Measurements from ENCODE around the gene ATP6AP2. TPM values are rescaled to one million over a fixed set of nuclear protein-coding genes. Genes with fewer than 3 reads are reported as not detected.

Gene ATP6AP2
- total and polyA plus RNA-seq, 4 donors: 49.7 to 80.7 (median 58.1) TPM

- TF ChIP-seq HNF4A (conservative IDR thresholded peaks at IDR 0.05) (no peak), ZBTB33 (IDR thresholded peaks at IDR 0.05) (no peak), SP1 (IDR thresholded peaks at IDR 0.05) (no peak), GABPA (IDR thresholded peaks at IDR 0.05 in 1 of 2, conservative IDR thresholded peaks at IDR 0.05 in 1 of 2) (no peak), RAD21 (IDR thresholded peaks at IDR 0.05) (no peak), JUND (IDR thresholded peaks at IDR 0.05) (no peak)
- TF ChIP-seq, protein P1, sequence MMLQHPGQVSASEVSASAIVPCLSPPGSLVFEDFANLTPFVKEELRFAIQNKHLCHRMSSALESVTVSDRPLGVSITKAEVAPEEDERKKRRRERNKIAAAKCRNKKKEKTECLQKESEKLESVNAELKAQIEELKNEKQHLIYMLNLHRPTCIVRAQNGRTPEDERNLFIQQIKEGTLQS (IDR thresholded peaks at IDR 0.05): no peak
- Histone ChIP-seq H3K4me1 (ENCODE audit: control insufficient read depth in 4 of 4, insufficient read depth in 4 of 4, low read length in 3 of 4) (peaks cover 0 to 3% (median 2%) of the 10 kb centered on the region in 4 donors), H3K27ac (ENCODE audit: low read depth in 1 of 2, low read length in 2 of 2) (no peak overlapping the region), H3K9ac (ENCODE audit: low read depth in 1 of 2, low read length in 2 of 2) (no peak overlapping the region), H3K4me3 (ENCODE audit: low read depth in 1 of 3, low read length in 3 of 3) (no peak overlapping the region), H3K36me3 (ENCODE audit: control insufficient read depth in 4 of 4, insufficient read depth in 3 of 4, low read depth in 1 of 4, low read length in 3 of 4) (no peaks in the 10 kb centered on the region), H3K27me3 (ENCODE audit: control insufficient read depth in 4 of 4, insufficient read depth in 4 of 4, low read length in 3 of 4) (no peaks in the 10 kb centered on the region), H3K9me3 (ENCODE audit: control insufficient read depth in 4 of 4, low read length in 3 of 4) (no peaks in the 10 kb centered on the region)
- no peak for DNase-seq (ENCODE audit: low spot score)
- 55% methylated on average over 4 of the region's 4 CpGs for WGBS
Measured at GRCh38 chrX:40612511-40612910, 31.7 kb downstream of the ATP6AP2 start.

DNA sequence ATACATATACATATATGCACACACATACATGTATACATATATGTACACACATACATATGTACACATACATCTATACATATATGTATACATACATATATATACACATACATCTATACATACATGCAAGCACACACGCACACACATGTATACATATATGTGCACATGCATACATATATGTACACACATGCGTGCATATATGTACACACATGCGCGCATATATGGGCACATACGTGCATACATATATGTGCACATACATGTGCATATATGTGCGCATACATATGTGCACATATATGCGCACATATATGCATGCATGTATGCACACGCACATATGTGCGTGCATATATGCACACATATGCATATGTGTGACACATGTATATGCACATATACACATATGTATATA is 35.2 kb downstream of the ATP6AP2 start:
- TF ChIP-seq, protein P1 (IDR thresholded peaks at IDR 0.05): no peak
- no peak for TF ChIP-seq FOXA1 (IDR thresholded peaks at IDR 0.05)
- TF ChIP-seq HNF4A (conservative IDR thresholded peaks at IDR 0.05): no peak
- TF ChIP-seq TAF1 (conservative IDR thresholded peaks at IDR 0.05): no peak
- TF ChIP-seq FOXA2 (IDR thresholded peaks at IDR 0.05): no peak
- TF ChIP-seq RXRA (IDR thresholded peaks at IDR 0.05): no peak
- TF ChIP-seq HNF4G (IDR thresholded peaks at IDR 0.05): no peak
- TF ChIP-seq SP1 (IDR thresholded peaks at IDR 0.05): no peak
- TF ChIP-seq, protein P2, sequence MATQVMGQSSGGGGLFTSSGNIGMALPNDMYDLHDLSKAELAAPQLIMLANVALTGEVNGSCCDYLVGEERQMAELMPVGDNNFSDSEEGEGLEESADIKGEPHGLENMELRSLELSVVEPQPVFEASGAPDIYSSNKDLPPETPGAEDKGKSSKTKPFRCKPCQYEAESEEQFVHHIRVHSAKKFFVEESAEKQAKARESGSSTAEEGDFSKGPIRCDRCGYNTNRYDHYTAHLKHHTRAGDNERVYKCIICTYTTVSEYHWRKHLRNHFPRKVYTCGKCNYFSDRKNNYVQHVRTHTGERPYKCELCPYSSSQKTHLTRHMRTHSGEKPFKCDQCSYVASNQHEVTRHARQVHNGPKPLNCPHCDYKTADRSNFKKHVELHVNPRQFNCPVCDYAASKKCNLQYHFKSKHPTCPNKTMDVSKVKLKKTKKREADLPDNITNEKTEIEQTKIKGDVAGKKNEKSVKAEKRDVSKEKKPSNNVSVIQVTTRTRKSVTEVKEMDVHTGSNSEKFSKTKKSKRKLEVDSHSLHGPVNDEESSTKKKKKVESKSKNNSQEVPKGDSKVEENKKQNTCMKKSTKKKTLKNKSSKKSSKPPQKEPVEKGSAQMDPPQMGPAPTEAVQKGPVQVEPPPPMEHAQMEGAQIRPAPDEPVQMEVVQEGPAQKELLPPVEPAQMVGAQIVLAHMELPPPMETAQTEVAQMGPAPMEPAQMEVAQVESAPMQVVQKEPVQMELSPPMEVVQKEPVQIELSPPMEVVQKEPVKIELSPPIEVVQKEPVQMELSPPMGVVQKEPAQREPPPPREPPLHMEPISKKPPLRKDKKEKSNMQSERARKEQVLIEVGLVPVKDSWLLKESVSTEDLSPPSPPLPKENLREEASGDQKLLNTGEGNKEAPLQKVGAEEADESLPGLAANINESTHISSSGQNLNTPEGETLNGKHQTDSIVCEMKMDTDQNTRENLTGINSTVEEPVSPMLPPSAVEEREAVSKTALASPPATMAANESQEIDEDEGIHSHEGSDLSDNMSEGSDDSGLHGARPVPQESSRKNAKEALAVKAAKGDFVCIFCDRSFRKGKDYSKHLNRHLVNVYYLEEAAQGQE (IDR thresholded peaks at IDR 0.05): no peak
- Histone ChIP-seq H3K27ac (ENCODE audit: low read depth in 1 of 2, low read length in 2 of 2) (no peak overlapping the region), H3K27me3 (ENCODE audit: control insufficient read depth in 4 of 4, insufficient read depth in 4 of 4, low read length in 3 of 4) (peaks cover 0 to 2% (median 0%) of the 10 kb centered on the region in 4 donors), H3K9me3 (ENCODE audit: control insufficient read depth in 4 of 4, low read length in 3 of 4) (no peaks in the 10 kb centered on the region), H3K9ac (ENCODE audit: low read depth in 1 of 2, low read length in 2 of 2) (no peak overlapping the region), H3K36me3 (ENCODE audit: control insufficient read depth in 4 of 4, insufficient read depth in 3 of 4, low read depth in 1 of 4, low read length in 3 of 4) (no peaks in the 10 kb centered on the region), H3K4me3 (ENCODE audit: low read depth in 1 of 3, low read length in 3 of 3) (no peak overlapping the region), H3K4me1 (ENCODE audit: control insufficient read depth in 4 of 4, insufficient read depth in 4 of 4, low read length in 3 of 4) (peaks cover 0 to 3% (median 2%) of the 10 kb centered on the region in 4 donors)
- 68% methylated on average over 9 of the region's 9 CpGs for WGBS
- DNase-seq (ENCODE audit: low spot score): no peak
